ENCODE data around the gene PPP1R15A. TPM values are rescaled to one million over a fixed set of nuclear protein-coding genes. Genes with fewer than 3 reads are reported as not detected.
"Not testable (repeated sequence)": the region's sequence is repeated elsewhere in the genome, so short reads cannot be mapped to it uniquely, and the experiment has no call there.

Gene PPP1R15A
- total RNA-seq, 3 donors from 2014 or later, result 31.8 to 47.7 (median 44.6) TPM

DNA sequence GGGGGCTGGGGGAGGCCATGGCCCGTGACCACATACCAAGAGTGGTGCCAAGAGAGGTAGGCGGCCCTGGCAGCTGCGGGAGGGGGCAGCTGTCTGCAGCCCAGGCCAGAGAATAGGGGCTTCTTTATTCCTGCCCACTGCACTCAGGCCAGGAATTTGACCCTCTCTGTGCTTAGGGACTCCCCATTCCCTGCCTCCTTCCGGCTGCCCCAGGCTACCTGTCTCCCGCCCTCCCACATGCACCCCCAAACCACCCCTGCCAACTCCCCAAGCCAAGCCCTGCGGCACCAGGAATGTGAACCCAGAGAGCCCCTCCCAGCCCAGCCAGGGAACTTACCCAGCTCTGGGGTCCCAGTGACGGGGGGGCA is 4.5 kb upstream of the PPP1R15A start:
- Histone ChIP-seq H3K4me3 (no peak overlapping the region), H3K4me1 (ENCODE audit: low read depth) (peaks cover 7% of the 10 kb centered on the region), H3K36me3 (ENCODE audit: low read depth) (no peaks in the 10 kb centered on the region), H3K9me3 (no peaks in the 10 kb centered on the region)
- TF ChIP-seq CTCF (IDR thresholded peaks at IDR 0.05), result no peak
- intact Hi-C loops (cut with DNase I, micrococcal nuclease), result no loop called here
- ATAC-seq (no peak), DNase-seq (peak in 1 of 3 donors; percentile 58)

- no peak for TF ChIP-seq CTCF (IDR thresholded peaks at IDR 0.05)
- Histone ChIP-seq H3K4me1 (ENCODE audit: low read depth) (peaks cover 13% of the 10 kb centered on the region), H3K36me3 (ENCODE audit: low read depth) (no peaks in the 10 kb centered on the region), H3K4me3 (no peak within 1 kb of the TSS), H3K9me3 (no peaks in the 10 kb centered on the region)
- intact Hi-C loops (cut with DNase I, micrococcal nuclease), result no loop called here
- ATAC-seq (no peak), DNase-seq (peak; percentile 51 to 68 (median 64))
Observed at GRCh38 chr19:48868114-48868886, 3.9 kb upstream of the PPP1R15A start, which contains the start of gene PLEKHA4. PLEKHA4 (minus strand) TSS chr19:48868617; CDS start chr19:48867620, 997 bp downstream.

DNA sequence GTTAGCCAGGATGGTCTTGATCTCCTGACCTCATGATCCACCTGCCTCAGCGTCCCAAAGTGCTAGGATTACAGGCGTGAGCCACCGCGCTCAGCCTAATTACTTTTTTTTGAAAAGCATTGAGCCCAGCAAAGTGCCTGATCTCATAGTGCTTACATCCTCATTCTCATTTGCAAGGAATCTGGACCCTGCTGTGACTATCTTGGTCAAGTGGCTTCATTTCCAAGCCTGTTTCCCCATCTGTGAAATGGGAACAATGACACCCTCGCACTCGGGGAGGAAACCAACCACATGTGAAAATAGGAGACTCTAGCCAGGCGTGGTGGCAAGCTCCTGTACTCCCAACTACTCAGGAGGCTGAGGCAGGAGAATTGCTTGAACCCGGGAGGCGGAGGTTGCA is 2.2 kb upstream of the PPP1R15A start:
- Histone ChIP-seq H3K4me1 (ENCODE audit: low read depth) (peaks cover 26% of the 10 kb centered on the region), H3K4me3 (no peak overlapping the region), H3K36me3 (ENCODE audit: low read depth) (no peaks in the 10 kb centered on the region), H3K9me3 (no peaks in the 10 kb centered on the region)
- intact Hi-C loops (cut with DNase I, micrococcal nuclease), result loop anchor here in 1 of 2 donors (10.0 kb wide), 1 partner anchor 95 kb away; the partner anchor contains the start of gene FTL
- DNase-seq, result no peak
- no peak for TF ChIP-seq CTCF (IDR thresholded peaks at IDR 0.05)
- ATAC-seq, result no peak

GRCh38 chr19:48871471-48872181 is 595 bp upstream of the PPP1R15A start:
- ATAC-seq, result not testable (repeated sequence)
- intact Hi-C loops (cut with DNase I, micrococcal nuclease), result loop anchor here in 1 of 2 donors (10.0 kb wide), 1 partner anchor 93 kb away; the partner anchor contains the start of gene FTL
- peak overlapping the region; percentile 87 for H3K4me3 ChIP-seq

GRCh38 chr19:48872884-48873475 is 759 bp downstream of the PPP1R15A start:
- no peak for TF ChIP-seq CTCF (IDR thresholded peaks at IDR 0.05)
- ATAC-seq (peak; percentile 76), DNase-seq (peak; percentile 78 to 93 (median 87))
- intact Hi-C loops (cut with DNase I, micrococcal nuclease), result loop anchor here in 1 of 2 donors (10.0 kb wide), 1 partner anchor 92 kb away; the partner anchor contains the start of gene FTL
- H3K36me3 ChIP-seq (ENCODE audit: low read depth), result no peaks in the 10 kb centered on the region
- peak overlapping the region; percentile 87 for H3K4me3 ChIP-seq
- peaks cover 37% of the 10 kb centered on the region for H3K4me1 ChIP-seq (ENCODE audit: low read depth)
- no peaks in the 10 kb centered on the region for H3K9me3 ChIP-seq

More at GRCh38 chr19:48871471-48872181, 595 bp upstream of the PPP1R15A start:
- H3K4me1 ChIP-seq (ENCODE audit: low read depth), result peaks cover 42% of the 10 kb centered on the region
- DNase-seq, result peak in 1 of 3 donors; percentile 38
- H3K9me3 ChIP-seq; H3K36me3 ChIP-seq (ENCODE audit: low read depth): not testable (repeated sequence)
